Measurements from ENCODE around the gene COA8. TPM values are rescaled to one million over a fixed set of nuclear protein-coding genes. Genes with fewer than 3 reads are reported as not detected.

The COA8 gene
- total RNA-seq, 2 donors from 2014 or later = 30.9 to 39.9 TPM

- H3K27me3 Mint-ChIP-seq = no peaks in the 10 kb centered on the region
- no peak overlapping the region for H3K4me3 Mint-ChIP-seq
- peak; percentile 67 for ATAC-seq (replicated peaks)
- no peak overlapping the region for H3K27ac Mint-ChIP-seq
- H3K36me3 Mint-ChIP-seq (ENCODE audit: low read depth) = peaks cover 41% of the 10 kb centered on the region
- H3K4me1 Mint-ChIP-seq = peaks cover 24% of the 10 kb centered on the region
- no peaks in the 10 kb centered on the region for H3K9me3 Mint-ChIP-seq
Measured at GRCh38 chr14:103638594-103638993, 75.8 kb downstream of the COA8 start.

Other genes starting within 250 kb of the COA8 start
- 100 to 1,000 TPM; 196 to 296 TPM for gene EIF5, start 228.7 kb upstream of the COA8 start, total RNA-seq
- 10 to 100 TPM; 61.2 to 80.8 TPM for gene MARK3, start 177.5 kb upstream of the COA8 start, total RNA-seq
- 10 to 100 TPM in 1 of 2 donors, 1 to 10 TPM in 1; 4.5 to 13.4 TPM for gene CKB, start 40.1 kb upstream of the COA8 start, total RNA-seq
- 10 to 100 TPM in 1 of 2 donors, 1 to 10 TPM in 1; 7.0 to 17.2 TPM for gene TRMT61A, start 33.8 kb upstream of the COA8 start, total RNA-seq
- 10 to 100 TPM; 21.0 to 33.2 TPM for gene BAG5, start 303 bp upstream of the COA8 start, total RNA-seq
- 100 to 1,000 TPM; 135 to 137 TPM for gene KLC1, start 66.3 kb downstream of the COA8 start, total RNA-seq
- gene XRCC3, start 152.5 kb downstream of the COA8 start, total RNA-seq = 10 to 100 TPM; 36.4 to 62.4 TPM
- 10 to 100 TPM; 18.2 to 20.6 TPM for gene ZFYVE21, start 152.8 kb downstream of the COA8 start, total RNA-seq